ENCODE data around the gene ARIH1.

- TF ChIP-seq CTBP1 (IDR thresholded peaks at IDR 0.05; ENCODE audit: borderline replicate concordance): no peak
- no peak for TF ChIP-seq TARDBP (IDR thresholded peaks at IDR 0.05)
- no peak for TF ChIP-seq LEF1 (IDR thresholded peaks at IDR 0.05; ENCODE audit: borderline replicate concordance)
- no peak for TF ChIP-seq PKNOX1 (IDR thresholded peaks at IDR 0.05)
- TF ChIP-seq NFRKB (IDR thresholded peaks at IDR 0.05): no peak
- no peak for TF ChIP-seq FOXK2 (IDR thresholded peaks at IDR 0.05)
- no peak for TF ChIP-seq SP1 (IDR thresholded peaks at IDR 0.05)
- no peak for TF ChIP-seq ELF4 (IDR thresholded peaks at IDR 0.05)
- no peak for TF ChIP-seq BHLHE40 (IDR thresholded peaks at IDR 0.05; ENCODE audit: borderline replicate concordance)
Measured at GRCh38 chr15:72487070-72487797, 13.1 kb downstream of the ARIH1 start.
